HPDE6-E6E7 (cell line): ENCODE measurements around the gene COQ8A.

Source experiments
- DNase-seq: peaks from one replicate; pipeline ENCODE4 v3.0.0; 2011; ENCODE audit warnings: missing footprints; ENCODE audit errors: extremely low spot score

Gene COQ8A

DNA sequence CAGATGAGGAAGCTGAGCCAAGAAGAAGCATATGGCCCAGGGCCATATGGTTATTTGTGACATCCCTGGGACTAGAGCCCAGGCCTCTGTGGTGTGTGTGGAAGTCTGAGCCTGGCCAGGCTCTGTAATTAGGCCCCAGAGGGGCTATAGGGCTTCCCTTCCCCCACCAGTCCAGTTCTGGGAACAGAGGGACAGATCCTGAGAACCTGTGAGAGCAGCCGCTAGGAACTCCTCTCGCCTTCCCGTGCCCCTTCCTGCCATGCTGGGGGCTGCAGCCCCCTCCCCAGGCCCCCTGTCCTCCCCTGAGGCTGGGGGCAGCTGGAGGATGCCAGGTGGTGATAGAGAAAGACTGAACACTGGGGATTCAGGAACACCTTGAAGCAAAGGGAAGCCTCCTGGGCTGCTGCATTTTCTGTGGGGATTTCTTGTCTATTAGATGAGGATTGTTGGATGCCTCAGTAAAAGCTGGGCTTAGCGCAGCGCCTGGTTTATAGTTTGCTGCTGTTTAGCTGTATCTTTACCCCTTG is 33.3 kb downstream of the COQ8A start:
- no peak for DNase-seq

- peak; percentile 21 for DNase-seq
Observed at GRCh38 chr1:226973898-226974543, 33.9 kb downstream of the COQ8A start.

GRCh38 chr1:226974544-226975258 is 34.6 kb downstream of the COQ8A start:
- DNase-seq = no peak

GRCh38 chr1:226975259-226976250 is 35.5 kb downstream of the COQ8A start:
- no peak for DNase-seq

DNA sequence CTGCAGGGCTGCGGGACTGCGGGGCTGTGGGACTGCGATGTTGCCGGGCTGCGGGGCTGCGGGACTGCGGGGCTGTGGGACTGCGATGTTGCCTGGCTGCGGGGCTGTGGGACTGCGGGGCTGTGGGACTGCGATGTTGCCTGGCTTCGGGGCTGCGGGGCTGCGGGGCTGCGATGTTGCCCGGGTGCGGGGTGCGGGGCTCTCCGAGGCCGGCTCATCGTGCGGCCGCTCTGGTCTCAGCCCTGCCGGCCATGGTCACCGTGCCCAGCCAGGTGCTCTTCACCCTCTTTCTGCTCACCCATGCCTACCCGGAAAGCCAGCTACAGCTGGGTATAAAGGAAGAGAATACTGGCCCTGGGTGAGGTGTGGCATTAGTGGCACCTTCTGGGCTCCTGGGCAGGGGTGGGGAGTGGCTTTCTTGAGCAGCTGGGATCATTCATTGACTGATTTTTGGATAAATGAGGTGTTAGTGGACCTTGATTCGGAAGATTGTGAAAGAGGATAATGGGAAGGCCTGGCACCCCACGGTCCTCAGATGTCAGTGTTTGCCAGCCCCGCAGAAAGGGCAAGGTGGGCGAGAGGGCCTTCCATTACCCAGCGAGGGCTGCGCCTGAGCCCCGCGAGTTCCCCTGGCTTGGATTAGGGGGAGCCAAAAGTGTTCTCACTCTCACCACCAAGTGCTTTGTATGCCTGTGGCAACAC is 36.3 kb downstream of the COQ8A start:
- DNase-seq = no peak

GRCh38 chr1:226976978-226977642 is 37.0 kb downstream of the COQ8A start:
- no peak for DNase-seq

DNA sequence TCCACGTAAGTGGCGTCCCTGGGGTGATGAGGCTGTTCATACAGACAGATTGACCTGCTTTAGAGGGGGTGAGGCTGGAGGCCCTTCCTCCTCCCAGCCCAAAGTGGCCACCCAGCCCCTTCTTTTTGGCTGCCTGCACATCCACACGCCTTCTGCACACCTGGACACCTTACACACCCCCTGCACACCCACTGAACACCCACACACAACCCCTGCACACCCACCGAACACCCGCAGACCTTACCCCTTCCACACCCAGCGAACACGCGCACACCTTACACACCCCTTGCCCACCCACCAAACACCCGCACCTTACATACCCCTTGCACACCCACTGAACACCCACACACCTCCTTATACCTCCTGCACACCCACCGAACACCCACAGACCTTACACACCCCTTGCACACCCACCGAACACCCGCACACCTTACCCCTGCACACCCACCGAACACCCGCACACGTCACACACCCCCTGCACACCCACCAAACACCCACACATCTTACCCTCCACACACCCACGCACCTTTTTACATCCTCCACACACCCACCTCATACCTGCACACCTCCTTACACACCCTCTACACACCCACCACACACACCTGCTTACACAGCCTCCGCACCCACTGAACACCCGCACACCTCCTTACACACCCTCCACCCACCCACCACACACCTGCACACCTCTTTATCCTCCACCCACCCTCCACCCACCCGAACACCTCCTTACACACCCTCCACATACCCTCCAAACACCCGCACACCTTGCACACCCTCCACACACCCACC is 37.7 kb downstream of the COQ8A start:
- no peak for DNase-seq

- no peak for DNase-seq
Observed at GRCh38 chr1:226978432-226979114, 38.5 kb downstream of the COQ8A start.

DNA sequence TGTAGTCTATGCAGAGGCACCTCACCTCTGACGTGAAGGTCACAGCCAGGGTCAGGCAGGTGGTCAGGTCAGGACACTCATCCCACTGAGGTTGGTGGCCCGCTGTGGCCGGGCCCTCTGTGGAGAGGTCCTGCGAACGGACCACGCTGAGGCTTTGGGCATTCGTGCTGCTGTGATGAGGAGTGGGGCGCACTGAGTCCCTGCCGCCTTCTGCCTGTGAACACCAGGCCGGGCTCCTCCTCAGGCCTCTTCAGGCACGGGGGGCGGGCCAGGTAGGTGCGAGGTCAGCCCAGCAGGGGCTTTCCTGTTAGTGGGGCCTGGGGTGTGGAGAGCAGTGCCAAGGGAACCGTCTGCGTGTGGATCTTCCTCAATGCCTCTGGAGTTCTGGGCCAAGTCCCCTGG is 39.0 kb downstream of the COQ8A start:
- DNase-seq = no peak

GRCh38 chr1:226979517-226980121 is 39.5 kb downstream of the COQ8A start:
- no peak for DNase-seq

DNA sequence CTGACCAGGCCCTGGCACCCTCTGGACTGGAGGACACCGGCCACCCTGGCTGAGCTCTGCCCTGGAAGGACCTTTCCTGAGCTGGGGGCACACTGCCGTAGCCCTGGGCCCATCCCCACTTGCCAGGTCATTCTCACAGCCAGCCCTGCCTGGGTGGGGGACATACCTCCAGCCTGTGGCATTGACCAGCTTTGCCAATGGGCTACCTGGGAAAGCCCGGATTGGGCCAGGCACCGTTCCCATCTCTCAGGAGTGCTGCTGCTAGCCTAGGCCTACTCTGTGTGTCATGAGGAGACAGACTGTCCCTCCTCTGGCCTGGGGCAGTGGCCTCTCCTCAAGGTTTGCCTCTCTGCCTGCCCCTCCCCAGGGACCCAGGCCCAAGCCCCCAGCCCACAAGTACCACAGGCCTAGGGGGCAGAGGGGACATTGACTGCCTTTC is 40.0 kb downstream of the COQ8A start:
- DNase-seq = no peak

DNA sequence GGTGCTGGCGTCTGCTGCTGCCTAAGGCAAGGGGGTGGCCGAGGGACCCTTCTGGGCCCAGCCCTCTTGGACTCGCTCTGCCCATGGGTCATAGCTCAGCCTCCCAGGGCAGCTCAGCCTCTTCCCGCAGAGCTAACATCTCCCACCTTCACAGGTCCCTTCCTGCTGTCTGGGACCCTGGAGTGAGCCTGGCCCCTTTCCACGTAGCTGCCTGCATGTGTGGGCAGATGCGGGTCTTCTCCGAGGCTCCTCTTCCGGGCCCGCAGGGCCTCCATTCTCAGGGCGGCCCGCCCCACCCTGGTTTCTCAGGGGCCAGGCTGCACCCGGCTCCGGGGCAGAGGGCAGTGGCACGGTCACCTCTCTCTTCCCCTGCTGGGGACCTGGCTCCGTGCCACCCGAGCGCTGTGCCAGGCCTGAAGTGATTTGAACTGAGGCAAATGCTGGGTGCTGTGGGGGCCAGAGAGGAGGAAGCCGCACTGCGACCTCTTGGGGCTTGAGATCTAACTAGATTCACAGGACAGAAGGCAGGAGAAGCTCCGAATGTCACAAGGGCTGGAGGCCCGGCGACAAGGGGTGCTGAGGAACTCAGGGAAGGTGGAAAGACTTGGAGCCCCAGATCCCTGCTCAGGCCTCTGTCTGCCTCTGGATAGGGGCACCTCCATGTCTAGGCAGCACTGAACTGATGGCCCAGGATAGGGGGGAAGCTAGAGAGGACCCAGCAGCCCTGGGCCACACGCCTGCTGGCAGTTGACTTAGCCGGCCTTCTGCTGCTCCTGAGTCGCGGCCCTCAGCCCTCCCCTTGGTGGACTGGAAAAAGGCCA is 40.7 kb downstream of the COQ8A start:
- no peak for DNase-seq

GRCh38 chr1:226981386-226981817 is 41.3 kb downstream of the COQ8A start:
- no peak for DNase-seq

- no peak for DNase-seq
Observed at GRCh38 chr1:226981838-226982237, 41.7 kb downstream of the COQ8A start.

GRCh38 chr1:226982451-226983177 is 42.5 kb downstream of the COQ8A start:
- no peak for DNase-seq

DNA sequence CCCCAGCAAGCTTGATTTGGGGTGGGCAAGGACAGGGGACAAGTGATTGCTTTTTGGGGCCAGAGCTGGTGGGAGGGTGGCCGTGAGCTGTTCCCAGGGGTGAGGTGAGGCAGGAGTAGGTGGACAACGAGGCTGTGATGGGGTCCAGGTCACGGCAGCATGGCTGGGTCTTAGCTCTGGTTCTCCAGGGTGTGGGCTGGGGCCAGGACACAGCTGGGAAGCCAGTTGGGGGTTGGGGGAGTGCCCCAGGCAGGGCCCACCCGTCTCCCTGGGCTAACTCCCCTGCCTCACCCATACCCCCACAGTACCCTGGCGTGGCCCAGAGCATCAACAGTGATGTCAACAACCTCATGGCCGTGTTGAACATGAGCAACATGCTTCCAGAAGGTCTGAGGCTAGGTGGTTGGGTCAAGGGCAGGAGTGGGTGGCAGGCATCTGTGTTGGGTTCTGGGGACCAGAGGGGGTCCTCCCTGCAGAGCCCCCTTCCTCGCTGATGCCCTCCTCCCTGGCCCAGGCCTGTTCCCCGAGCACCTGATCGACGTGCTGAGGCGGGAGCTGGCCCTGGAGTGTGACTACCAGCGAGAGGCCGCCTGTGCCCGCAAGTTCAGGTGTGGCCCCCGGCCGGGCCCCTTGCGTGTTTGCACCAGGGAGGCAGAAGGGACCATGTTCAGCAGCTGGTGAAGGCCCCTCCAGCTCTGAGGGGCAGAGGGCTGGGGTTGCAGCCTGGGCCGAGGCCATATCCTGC is 43.3 kb downstream of the COQ8A start:
- DNase-seq = no peak

DNA sequence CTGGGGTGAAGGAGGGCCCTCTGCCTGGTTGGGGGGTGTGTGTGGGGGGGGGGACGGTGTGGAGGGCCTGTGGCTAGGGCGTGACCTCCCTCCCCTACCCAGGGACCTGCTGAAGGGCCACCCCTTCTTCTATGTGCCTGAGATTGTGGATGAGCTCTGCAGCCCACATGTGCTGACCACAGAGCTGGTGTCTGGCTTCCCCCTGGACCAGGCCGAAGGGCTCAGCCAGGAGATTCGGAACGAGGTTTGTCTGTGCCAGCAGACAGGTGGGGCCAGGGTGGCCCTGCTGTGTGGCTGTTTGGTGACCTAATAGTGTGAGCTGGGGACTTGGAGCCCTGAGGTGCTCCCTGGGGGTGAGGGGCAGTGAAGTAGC is 43.9 kb downstream of the COQ8A start:
- no peak for DNase-seq
